ENCODE results near the gene SUMF1.

- TF ChIP-seq CTCF (IDR thresholded peaks at IDR 0.05; ENCODE audit: low read depth, low read length, missing input control) = no peak
- no peak for TF ChIP-seq ATF3 (IDR thresholded peaks at IDR 0.05)
- no peak for TF ChIP-seq EGR1 (IDR thresholded peaks at IDR 0.05; ENCODE audit: low read depth in 2 of 2)
- TF ChIP-seq SP1 (IDR thresholded peaks at IDR 0.05) = no peak
- TF ChIP-seq ZBTB33 (IDR thresholded peaks at IDR 0.05) = no peak
- no peak for TF ChIP-seq YY1 (IDR thresholded peaks at IDR 0.05)
These were observed 153.3 kb downstream of the SUMF1 start for GRCh38 chr3:4313606-4314293.
